Activated T-cell treated with anti-CD3 and anti-CD28 coated beads for 48 hours (primary cell): ENCODE results near the gene POMZP3.
"Not testable (repeated sequence)": the region's sequence is repeated elsewhere in the genome, so short reads cannot be mapped to it uniquely, and the experiment has no call there.

Source experiments
- DNase-seq: peaks from one replicate; pipeline ENCODE4 v3.0.0-alpha.2; 2020; ENCODE audit warnings: low read depth

Gene POMZP3

DNA sequence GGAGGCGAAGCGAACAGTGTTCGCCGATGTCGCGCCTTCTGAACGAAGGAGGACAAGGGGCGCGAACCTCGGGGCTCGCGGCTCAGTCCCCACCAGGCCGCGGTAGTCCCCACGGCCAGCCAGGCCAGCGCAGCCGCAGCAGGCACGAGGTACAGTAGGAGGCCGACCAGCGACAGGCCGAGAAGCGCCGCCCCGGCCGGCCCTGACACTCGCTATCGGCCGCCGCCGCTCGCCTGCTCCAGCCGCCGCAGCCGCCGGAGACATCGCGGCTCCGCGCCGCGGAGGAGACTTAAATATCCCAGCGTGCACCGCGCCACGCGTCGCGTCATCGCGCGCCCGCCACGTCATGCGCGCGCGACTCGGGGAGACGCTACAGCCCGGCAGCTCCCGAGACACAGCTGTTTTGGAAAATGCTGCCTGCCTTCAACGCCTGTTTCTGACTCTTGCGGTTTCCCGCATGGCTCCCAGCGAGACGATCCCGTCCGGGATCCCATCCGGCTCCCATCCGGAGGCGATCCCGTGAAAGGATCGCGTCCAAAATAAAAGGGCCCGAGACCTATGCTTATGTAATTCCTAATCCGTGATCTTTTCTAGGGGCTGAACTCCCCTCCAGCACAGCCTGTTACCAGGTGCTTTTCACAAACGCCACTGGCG, at the start of gene POMZP3:
Gene POMZP3 (minus strand): TSS at position 291 of the 654 bp plus-strand sequence. CDS start 1,215 bp downstream, outside the sequence.
- DNase-seq: peak; percentile 25

DNA sequence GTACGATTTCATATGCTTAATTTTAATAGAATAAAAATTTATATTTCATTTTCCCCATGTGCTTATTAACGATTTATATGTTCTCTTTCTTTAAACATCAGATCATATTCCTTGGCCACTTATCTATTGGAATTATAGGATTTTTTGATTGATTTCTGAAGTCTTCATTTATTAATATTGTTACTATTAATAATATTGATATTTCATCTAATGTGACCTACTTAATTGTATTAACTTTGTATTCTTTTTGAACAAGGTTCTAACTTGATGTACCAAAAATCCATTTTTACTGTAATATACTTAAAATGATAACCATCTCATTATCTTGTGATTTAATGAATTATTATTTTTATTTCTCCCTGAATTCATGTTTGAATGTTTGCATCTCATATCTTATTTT, 48.7 kb upstream of the POMZP3 start:
- DNase-seq: not testable (repeated sequence)

DNA sequence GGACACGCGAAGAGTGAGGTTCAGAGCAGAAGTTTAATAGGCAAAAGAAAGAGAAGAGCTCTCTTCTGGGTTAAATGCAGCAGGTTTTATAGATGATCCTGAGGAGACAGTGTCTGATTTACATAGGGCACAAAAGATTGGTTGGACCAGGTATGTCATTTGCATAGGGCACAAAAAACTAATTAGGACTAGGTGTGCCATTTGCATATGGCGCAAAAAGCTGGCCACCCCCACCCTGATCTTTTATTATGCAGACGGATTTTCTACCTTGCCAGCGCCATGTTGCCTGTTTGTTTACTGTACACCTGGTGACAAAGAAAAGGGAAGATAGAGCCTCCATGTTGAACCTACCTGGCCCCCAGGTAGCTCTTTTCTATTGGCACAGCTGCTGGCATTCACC, 46.3 kb upstream of the POMZP3 start:
- not testable (repeated sequence) for DNase-seq

DNA sequence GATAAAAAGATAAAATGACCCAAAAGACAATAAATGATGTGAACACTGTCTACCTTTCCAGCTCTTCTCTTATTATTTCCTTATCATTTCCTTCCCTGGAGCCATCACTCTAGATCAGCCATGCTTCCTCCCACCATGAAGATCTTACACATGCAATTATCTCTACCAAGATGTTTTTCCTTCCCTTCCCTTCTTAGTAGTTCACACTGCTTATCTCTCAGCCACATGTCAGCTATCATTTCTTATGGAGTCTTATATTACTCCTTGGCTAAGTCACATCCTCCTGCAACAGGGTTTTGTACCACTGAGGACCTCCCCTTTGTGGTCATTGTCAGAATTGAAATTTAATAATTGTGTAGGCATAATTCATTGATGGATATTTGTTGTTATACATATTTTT, 32.1 kb upstream of the POMZP3 start:
- not testable (repeated sequence) for DNase-seq

DNA sequence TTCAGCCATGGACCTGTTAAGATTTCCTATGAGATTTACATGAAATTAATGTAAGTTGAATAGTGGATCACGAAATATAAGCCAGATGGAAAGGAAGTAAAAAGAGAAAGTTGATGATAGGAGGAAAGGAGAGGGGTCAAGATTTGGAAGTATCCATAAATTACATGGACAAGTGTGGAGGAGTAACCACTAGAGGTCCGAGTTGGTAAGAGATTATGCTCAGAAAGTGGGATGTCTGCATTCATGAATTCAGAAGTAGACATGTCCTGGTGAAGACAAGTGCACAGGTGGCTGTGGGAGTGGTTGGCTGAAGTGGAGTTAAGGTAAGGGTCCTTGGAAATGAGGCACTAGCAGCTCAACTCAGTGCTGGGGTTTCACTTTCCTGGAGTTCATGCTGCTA, 29.3 kb upstream of the POMZP3 start:
- not testable (repeated sequence) for DNase-seq

DNA sequence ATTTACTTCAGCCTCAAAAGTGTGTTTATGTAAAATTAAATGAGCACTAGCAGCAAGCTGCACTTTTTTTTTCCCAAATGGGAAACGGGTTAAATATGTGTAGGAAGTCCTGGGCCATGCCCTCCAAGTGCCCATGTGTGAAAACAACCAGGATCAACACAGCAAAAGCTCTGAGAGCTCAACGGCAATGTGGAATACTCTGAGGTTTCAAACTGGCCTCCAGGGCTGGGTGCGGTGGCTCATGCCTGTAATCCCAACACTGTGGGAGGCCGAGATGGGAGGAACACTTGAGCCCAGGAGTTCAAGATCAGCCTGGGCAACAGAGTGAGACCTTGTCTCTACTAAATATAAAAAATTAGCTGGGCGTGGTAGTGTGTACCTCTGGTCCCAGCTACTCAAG, 15.5 kb upstream of the POMZP3 start:
- DNase-seq: not testable (repeated sequence)

DNA sequence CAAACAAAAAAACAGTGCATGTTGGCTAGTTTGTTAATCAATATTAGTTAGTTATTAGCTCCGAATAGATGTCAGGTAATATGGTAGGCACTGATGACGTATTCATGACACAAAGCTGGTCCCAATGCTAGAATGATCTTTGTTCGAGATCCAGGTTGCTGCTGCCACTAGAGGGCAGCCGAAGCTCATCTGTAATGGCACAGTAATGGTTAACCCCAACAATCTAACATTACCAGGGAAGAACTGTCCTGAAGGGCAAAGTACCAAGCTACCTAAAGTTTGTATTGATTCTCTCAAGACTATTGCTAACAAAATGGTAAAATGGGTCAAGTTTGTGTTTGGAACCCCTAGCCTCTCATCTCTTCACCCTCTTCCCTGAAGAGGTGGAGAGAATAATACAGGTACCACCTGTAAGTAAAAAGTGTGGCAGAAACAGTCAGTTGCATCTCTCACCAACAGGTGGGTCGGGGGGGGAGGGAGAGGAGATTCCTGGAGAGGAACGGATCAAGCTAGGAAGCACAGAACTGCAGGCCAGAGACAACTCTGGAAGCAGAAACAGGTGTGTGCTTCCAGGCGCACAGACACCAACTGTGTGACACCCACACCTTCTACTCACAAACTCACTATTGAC, 10.1 kb upstream of the POMZP3 start:
- not testable (repeated sequence) for DNase-seq

DNA sequence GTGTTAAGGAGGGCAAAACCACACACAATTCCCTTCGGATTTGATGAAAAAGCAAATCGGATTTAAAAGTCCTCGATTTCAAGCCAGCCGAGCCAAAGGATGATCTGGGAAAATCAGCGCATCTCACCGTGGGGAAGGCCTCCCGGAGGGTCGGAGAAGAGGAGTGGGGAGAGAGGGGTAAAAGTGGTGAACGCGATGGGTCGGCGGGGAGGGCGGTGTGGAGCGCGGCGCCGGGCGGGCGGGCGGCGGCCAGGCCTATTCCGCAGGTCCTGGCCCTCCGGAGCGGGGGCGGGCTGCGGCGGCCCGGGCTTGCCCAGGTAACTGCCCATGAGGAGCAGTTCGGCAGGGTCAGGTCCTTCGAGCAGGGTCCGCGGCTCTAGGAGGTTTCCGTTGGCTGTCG, 498 bp downstream of the POMZP3 start:
- peak; percentile 10 for DNase-seq

DNA sequence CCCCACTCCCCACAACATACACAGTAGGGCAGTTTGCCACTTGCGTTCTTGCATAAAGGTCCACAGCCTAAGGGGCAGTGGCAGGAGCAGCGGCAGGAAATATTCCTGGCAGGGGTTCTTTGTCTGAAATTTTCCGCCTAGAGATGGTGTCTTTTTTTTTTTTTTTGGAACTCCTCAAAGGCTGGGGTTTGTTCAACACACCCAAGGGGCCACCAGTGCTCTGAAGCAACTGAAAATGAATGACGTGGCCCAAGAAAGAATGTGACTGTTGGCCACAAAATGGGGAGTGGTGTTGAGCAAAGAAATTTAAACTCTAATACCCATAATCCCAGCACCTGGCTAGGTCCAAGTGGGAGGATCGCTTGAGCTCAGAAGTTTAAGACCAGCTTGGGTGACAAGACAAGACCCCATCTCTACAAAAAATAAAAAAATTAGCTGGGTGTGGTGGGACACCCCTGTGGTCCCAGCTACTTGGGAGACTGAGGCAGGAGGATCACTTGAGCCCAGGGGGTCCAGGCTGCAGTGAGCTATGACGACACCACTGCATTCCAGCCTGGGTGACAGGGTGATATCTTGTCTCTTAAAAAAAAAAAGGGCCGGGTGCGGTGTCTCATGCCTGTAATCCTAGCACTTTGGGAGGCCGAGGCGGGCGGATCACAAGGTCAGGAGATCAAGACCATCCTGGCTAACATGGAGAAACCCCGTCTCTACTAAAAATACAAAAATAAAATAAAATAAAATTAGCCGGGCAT, 7.5 kb downstream of the POMZP3 start:
- DNase-seq: not testable (repeated sequence)

DNA sequence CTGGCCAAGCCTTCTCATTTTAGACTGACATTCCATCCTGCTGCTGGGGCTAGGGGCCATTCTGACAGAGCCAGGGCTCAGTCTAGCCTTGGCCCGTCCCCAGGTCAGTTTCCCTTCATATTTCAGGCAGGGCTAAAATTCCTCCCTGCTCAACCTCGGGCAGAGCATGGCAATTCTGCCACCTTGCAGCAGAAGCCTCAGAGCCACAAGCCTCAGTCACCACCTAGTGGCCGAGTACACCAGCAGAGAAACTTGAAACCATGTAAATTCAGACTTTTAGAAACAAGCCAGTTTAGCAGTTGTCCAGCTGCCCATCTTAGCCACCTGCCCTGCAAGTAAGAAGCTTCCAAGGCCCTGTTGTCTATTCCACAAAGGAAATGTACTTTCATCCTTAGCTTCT, 13.3 kb downstream of the POMZP3 start:
- DNase-seq: not testable (repeated sequence)

DNA sequence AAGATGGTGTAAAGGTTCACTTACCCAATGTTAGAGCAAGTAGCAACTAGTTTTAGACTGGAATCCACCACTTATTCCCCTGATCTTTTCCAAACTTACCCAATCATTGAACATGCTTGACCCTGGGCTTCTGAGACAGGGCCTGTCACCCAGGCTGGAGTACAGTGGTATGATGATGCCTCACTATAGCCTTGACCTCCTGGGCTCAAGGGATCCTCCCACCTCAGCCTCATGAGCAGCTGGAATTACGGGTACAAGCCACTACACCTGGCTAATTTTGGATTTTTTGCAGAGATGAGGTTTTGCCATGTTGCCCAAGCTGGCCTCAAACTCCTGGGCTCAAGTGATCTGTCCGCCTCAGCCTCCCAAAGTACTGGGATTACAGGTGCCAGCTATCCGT, 14.8 kb downstream of the POMZP3 start:
- not testable (repeated sequence) for DNase-seq

DNA sequence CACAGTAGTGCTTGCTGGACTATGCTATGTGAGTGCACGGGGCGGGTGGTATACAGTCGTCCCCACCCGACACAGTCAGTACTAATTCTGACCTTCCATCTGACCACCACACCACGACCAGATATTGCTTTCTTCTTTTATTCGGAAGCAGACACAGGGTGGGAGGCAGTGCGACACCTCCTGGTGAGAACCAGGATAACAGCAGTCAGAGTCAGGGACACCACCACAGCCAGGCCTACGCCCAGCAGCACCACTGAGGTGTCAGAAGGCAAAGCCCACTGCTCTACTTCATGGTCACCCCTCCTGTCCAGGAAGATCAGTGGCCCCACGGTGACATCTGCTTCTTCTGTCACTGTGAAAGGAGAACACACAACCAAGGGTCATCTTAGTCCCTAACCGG, 17.2 kb downstream of the POMZP3 start:
- not testable (repeated sequence) for DNase-seq

DNA sequence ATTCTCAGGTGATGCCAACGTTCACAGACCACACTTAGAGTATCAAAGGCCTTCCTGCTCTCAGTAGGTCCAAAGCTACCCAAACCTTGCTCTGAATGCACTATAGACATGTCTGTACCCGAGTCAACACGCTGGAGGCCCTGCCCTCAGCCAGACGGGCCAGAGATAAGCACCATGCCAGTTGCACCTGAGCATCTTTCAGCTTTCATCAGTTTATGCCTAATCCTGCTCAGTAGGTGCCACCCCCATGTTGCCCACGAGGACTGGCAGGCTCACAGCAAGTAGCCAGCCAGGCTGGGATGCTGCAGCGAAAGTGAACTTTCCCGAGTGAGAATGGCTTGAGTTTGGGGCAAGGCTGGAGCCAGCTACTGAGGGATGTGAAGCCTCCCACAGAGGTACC, 18.6 kb downstream of the POMZP3 start:
- not testable (repeated sequence) for DNase-seq

DNA sequence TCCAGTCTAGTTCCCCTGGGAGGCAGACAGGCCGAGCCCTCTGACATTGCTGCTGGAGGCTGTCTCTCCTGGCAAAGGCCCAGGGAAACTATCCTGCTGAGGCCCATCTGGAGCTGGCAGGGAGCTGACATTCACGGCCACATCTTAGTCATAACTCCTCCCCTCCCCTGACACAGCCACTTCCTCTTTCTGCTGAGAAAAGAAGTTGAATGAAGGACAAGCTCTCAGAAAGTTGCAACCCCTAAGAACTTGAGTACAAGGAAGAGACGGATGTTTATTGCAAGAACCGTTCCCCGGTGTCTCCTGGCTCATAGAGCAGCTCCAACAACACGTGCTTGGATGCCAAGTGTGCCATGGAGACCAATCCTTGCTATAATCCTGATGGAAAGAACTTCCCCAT, 21.1 kb downstream of the POMZP3 start:
- DNase-seq: peak; percentile 33

DNA sequence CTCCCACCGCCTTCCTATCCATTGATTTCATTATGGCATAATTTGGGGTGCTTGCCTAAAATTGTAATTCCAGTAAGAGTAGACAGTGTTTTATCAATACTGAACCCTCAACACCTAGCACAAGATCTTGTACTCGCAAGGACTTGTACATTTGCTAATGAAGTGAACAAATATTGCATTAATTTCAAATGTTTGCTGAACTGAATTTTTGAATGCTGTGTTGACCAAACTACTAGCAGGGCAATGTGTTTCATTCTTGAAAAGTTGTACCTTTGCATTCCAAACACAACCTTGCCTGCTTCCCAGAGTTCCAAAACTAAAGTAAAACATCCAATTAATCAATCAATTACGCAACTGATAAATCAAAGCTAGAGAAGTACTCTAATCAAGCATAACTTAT, 26.4 kb downstream of the POMZP3 start:
- not testable (repeated sequence) for DNase-seq

DNA sequence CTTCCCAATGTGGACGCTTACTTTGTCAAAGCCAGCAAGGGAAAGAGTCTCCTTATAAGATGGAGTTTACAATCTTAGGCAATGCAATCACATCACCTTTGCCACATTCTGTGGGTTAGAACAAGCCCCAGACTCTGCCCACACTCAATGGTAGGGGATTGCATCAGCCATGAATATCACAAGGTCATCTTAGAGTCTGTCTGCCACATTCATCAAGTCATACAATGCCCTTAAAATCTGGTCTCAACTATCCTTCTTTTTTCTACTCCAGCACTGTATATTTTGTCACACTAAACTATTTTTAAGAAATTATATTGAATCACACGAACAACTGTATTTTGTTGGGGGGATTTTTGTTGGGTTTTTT, 27.0 kb downstream of the POMZP3 start:
- not testable (repeated sequence) for DNase-seq

DNA sequence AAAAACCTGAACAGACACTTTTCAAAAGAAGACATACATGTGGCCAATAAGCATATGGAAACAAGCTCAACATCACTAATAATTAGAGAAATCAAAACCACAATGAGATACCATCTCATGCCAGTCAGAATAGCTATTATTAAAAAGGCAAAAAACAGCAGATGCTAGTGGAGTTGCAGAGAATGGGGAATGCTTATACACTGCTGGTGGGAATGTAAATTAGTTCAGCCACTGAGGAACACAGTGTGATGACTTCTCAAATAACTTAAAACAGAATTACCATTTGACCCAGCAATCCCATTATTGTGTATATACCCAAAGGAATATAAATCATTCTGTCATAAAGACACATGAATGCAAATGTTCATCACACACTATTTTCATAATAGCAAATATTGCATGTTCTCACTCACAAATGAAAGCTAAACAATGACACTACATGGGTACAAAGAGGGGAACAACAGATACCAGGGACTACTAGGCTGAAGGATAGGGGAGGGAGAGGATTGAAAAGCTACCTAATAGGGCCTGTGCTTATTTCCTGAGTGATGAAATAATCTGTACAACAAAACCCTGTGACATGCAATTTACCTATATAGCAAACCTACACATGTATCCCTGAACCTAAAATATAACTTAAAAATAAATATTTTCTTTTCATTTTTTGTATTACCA, 28.4 kb downstream of the POMZP3 start:
- not testable (repeated sequence) for DNase-seq

DNA sequence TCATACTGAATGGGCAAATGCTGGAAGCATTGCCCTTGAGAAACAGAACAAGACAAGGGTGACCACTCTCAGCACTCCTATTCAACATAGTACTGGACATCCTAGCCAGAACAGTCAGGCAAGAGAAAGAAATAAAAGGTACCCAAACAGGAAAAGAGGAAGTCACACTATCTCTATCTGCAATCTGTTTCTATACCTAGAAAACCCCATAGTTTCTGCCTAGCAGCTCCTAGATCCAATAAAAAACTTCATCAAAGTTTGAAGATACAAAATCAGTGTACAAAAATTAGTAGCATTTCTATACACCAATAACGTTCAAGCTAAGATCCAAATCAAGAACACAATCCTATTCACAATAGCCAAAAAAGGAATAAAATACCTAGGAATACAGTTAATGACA, 29.8 kb downstream of the POMZP3 start:
- DNase-seq: not testable (repeated sequence)

DNA sequence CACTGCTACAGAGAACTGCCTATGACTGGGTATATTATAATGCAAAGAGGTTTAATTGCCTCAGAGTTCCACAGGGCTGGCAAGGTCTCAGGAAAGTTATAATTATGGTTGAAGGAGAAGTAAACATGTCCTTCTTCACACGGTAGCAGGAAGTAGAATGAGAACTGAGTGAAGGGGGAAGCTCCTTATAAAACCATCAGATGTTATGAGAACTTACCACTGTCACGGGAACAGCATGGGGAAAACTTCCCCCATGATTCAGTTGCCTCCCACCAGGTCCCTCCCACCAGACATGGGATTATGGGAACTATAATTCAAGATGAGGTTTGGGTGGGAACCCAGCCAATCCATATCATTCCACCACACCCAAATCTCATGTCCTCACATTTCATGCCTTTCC, 34.4 kb downstream of the POMZP3 start:
- not testable (repeated sequence) for DNase-seq

DNA sequence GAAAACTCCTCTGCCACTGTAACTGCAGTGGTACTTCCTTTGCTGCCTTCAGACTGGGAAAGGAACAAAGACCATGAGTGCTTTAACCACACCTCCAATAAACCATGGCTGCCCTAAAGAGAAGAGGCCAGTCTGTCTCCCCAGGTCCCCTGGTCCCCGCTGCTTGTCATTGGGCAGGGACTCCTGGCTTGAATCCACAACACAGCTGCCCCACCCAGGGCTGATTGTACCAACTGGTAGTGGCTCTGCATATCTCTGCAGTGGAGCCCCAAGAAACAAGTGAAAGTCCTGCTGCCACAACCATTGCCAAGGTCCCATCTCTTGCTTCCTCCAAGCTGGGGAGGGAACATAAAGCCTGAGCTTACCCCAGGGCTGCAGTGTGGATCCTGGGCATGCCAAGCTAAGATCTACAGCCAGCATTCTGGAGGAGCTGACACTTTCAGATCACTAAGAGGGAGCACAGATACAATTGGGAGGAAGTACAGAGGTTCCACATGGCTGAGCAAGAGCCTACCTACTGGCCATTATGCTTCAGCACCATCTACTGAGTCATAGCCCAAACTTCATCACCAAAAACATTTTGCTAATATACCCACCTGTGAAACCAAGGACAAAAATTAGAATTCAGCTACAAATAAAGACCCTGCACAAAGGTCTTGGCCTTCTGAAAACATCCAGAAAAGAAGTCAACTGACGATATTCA, 35.3 kb downstream of the POMZP3 start:
- not testable (repeated sequence) for DNase-seq

DNA sequence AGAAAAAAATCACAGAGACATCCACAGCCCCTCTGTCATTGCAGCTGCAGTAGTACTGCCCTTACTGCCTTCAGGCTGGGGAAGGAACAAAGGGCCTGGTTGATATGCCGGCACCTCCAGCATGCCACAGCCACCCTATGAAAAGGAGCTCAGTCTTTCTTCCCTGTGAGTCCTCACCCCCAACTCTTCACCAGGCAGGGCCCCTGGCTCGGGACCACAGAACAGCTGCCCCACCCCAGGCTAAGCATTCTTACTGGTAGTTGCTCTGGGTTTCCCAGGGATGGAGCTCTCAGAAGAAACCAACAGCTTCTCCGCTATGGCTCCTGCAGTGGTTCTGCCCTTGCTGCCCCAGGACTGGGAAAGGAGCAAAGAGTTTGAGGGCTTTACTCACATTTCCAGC, 36.0 kb downstream of the POMZP3 start:
- DNase-seq: not testable (repeated sequence)

DNA sequence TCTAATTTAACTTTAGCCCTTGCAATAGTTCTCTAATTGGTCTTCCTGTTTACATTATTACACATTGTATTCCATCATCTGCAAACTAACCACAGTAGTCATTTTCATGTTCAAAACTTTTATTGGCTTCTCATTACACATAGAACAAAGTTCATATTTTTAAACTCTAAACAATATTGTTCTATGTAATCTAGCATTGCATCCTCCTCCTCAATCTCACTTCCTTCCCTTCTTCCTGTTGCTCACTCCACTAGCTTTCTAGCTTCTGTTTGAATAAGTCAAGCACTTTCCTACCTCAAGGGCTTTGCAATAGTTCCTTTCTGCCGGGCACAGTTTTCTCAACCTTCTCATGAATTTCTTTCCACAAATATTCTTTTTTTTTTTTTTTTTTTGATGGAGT, 38.5 kb downstream of the POMZP3 start:
- DNase-seq: not testable (repeated sequence)
